Activated CD4-positive, alpha-beta T cell treated with anti-CD3 and anti-CD28 coated beads, Interleukin-2, amount 50 U/mL, for 1 hour (primary cell): ENCODE data around the gene TLR9.
"Not testable (repeated sequence)": the region's sequence is repeated elsewhere in the genome, so short reads cannot be mapped to it uniquely, and the experiment has no call there.

Experiments
- DNase-seq: peaks from one replicate; pipeline ENCODE4 v3.0.0-alpha.2; 2020

TLR9 gene

GRCh38 chr3:52191663-52192062 is 33.8 kb downstream of the TLR9 start:
- no peak for DNase-seq

- no peak for DNase-seq
These were observed 35.0 kb downstream of the TLR9 start for GRCh38 chr3:52190294-52191074.

GRCh38 chr3:52188556-52188955 is 36.9 kb downstream of the TLR9 start:
- no peak for DNase-seq

GRCh38 chr3:52186729-52187128 is 38.7 kb downstream of the TLR9 start:
- no peak for DNase-seq

GRCh38 chr3:52185837-52186236 is 39.6 kb downstream of the TLR9 start:
- DNase-seq: no peak

GRCh38 chr3:52185311-52185710 is 40.1 kb downstream of the TLR9 start:
- DNase-seq: no peak

- DNase-seq: no peak
These were observed 40.8 kb downstream of the TLR9 start for GRCh38 chr3:52184690-52185089.

GRCh38 chr3:52183786-52184445 is 41.5 kb downstream of the TLR9 start:
- no peak for DNase-seq

- DNase-seq: no peak
These were observed 42.8 kb downstream of the TLR9 start for GRCh38 chr3:52182691-52183090.

- no peak for DNase-seq
These were observed 43.2 kb downstream of the TLR9 start for GRCh38 chr3:52182196-52182595.

GRCh38 chr3:52181543-52181942 is 43.9 kb downstream of the TLR9 start:
- no peak for DNase-seq

- DNase-seq: no peak
These were observed 46.9 kb downstream of the TLR9 start for GRCh38 chr3:52178537-52178936.

- DNase-seq: not testable (repeated sequence)
These were observed 47.3 kb downstream of the TLR9 start for GRCh38 chr3:52178126-52178525.

- no peak for DNase-seq
These were observed 47.8 kb downstream of the TLR9 start for GRCh38 chr3:52177701-52178042.

- no peak for DNase-seq
These were observed 48.3 kb downstream of the TLR9 start for GRCh38 chr3:52176951-52177700.

GRCh38 chr3:52176180-52176752 is 49.2 kb downstream of the TLR9 start:
- no peak for DNase-seq

- DNase-seq: no peak
These were observed 49.8 kb downstream of the TLR9 start for GRCh38 chr3:52175416-52176179.

GRCh38 chr3:52174896-52175295 is 50.5 kb downstream of the TLR9 start:
- no peak for DNase-seq

- no peak for DNase-seq
These were observed 52.3 kb downstream of the TLR9 start for GRCh38 chr3:52173101-52173500.

GRCh38 chr3:52172262-52172757 is 53.1 kb downstream of the TLR9 start:
- no peak for DNase-seq

GRCh38 chr3:52171514-52172261 is 53.8 kb downstream of the TLR9 start:
- no peak for DNase-seq
